Neural progenitor cell (in vitro differentiated cells): ENCODE data around the gene DDX10.

ENCODE experiments used
- CTCF ChIP-seq: fragments of 200-600 bp; sonication (generic); IDR thresholded peaks from 2 replicates; pipeline ENCODE4 v1.5.1; 2017; ENCODE audit warnings: antibody characterized with exemption, mild to moderate bottlenecking
- EZH2 ChIP-seq: fragments of 200-600 bp; sonication (generic); IDR thresholded peaks from 2 replicates; pipeline ENCODE4 v1.6.1; 2017; ENCODE audit warnings: antibody characterized with exemption, mild to moderate bottlenecking, moderate library complexity
- EZH2phosphoT487 ChIP-seq: fragments of 200-600 bp; sonication (generic); IDR thresholded peaks from 2 replicates; pipeline ENCODE4 v1.6.1; 2017; ENCODE audit warnings: antibody characterized with exemption

GRCh38 chr11:108886660-108887009 is 221.8 kb downstream of the DDX10 start:
- TF ChIP-seq CTCF, result no peak
- no peak for TF ChIP-seq EZH2
- TF ChIP-seq EZH2phosphoT487, result no peak
